GM23338 (cell line): ENCODE data around the gene JAG1.

ENCODE experiments used
- CREB1 ChIP-seq: fragments of 250-450 bp; sonication (Bioruptor Pico); IDR thresholded peaks from 2 replicates; pipeline ENCODE4 v1.5.0; 2020; ENCODE audit warnings: low read depth, mild to moderate bottlenecking, moderate library complexity
- EZH2 ChIP-seq: fragments of 200-600 bp; sonication (generic); IDR thresholded peaks from one replicate; pipeline ENCODE4 v1.8.0; 2017; ENCODE audit warnings: antibody characterized with exemption, mild to moderate bottlenecking, low read depth; ENCODE audit not compliant: unreplicated experiment
- EZH2phosphoT487 ChIP-seq: fragments of 200-600 bp; sonication (generic); IDR thresholded peaks from one replicate; pipeline ENCODE4 v1.8.1; 2018; ENCODE audit warnings: antibody characterized with exemption; ENCODE audit not compliant: unreplicated experiment
- JUNB ChIP-seq: IDR thresholded peaks from one replicate; pipeline ENCODE4 v1.6.1; 2016; ENCODE audit warnings: antibody characterized with exemption; ENCODE audit not compliant: unreplicated experiment
- POLR2AphosphoS5 ChIP-seq: IDR thresholded peaks from 2 replicates; pipeline ENCODE4 v1.6.1; 2016; ENCODE audit warnings: antibody characterized with exemption, low read depth
- STAT1 ChIP-seq: IDR thresholded peaks from one replicate; pipeline ENCODE4 v1.6.1; 2016; ENCODE audit warnings: antibody characterized with exemption; ENCODE audit not compliant: unreplicated experiment
- ZNF331 ChIP-seq: fragments of 250-450 bp; sonication (Bioruptor Pico); IDR thresholded peaks from 2 replicates; pipeline ENCODE4 v1.5.0; 2020; ENCODE audit warnings: low read depth, mild to moderate bottlenecking, moderate library complexity
- TF ChIP-seq, protein P1 (sequence below), 2 experiments: fragments of 200-600 bp in 1 of 2; sonication (generic) in 1 of 2; conservative IDR thresholded peaks; 2 replicates each; pipeline versions ENCODE4 v1.5.1 to v1.6.1; 2016 to 2017; ENCODE audit warnings: antibody characterized with exemption in 2 of 2, low read depth in 2 of 2, mild to moderate bottlenecking in 2 of 2, moderate library complexity in 1 of 2
- TF ChIP-seq, protein P2 (sequence below): IDR thresholded peaks from one replicate; pipeline ENCODE4 v1.6.1; 2018; ENCODE audit warnings: antibody characterized with exemption; ENCODE audit not compliant: unreplicated experiment

DNA sequence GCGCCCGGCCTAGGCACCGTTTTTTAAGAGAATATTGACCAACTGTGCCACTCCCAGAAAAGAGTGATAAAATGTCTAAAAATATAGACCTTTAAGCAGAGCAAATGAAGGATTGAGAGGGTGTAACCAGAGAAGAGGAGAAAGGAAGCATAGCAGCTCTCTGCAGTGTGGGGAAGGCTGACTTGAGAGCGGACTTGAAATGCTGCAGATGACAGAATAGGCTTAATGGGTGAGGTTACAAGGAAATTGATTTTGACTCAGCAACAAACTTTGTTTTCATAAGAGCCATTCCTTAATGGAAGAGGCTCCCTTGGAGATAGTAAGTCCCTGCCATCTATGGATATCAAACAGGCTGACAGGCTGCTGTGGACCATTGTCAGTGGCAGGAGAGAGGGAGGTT lies 7.7 kb upstream of the JAG1 start:
- TF ChIP-seq, protein P1, sequence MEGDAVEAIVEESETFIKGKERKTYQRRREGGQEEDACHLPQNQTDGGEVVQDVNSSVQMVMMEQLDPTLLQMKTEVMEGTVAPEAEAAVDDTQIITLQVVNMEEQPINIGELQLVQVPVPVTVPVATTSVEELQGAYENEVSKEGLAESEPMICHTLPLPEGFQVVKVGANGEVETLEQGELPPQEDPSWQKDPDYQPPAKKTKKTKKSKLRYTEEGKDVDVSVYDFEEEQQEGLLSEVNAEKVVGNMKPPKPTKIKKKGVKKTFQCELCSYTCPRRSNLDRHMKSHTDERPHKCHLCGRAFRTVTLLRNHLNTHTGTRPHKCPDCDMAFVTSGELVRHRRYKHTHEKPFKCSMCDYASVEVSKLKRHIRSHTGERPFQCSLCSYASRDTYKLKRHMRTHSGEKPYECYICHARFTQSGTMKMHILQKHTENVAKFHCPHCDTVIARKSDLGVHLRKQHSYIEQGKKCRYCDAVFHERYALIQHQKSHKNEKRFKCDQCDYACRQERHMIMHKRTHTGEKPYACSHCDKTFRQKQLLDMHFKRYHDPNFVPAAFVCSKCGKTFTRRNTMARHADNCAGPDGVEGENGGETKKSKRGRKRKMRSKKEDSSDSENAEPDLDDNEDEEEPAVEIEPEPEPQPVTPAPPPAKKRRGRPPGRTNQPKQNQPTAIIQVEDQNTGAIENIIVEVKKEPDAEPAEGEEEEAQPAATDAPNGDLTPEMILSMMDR (conservative IDR thresholded peaks at IDR 0.05; ENCODE audit: low read depth in 2 of 2), result no peak
- no peak for TF ChIP-seq STAT1
- TF ChIP-seq POLR2AphosphoS5, result no peak
- no peak for TF ChIP-seq EZH2phosphoT487
- no peak for TF ChIP-seq ZNF331 (CRISPR knock-in tag)
- TF ChIP-seq, protein P2, sequence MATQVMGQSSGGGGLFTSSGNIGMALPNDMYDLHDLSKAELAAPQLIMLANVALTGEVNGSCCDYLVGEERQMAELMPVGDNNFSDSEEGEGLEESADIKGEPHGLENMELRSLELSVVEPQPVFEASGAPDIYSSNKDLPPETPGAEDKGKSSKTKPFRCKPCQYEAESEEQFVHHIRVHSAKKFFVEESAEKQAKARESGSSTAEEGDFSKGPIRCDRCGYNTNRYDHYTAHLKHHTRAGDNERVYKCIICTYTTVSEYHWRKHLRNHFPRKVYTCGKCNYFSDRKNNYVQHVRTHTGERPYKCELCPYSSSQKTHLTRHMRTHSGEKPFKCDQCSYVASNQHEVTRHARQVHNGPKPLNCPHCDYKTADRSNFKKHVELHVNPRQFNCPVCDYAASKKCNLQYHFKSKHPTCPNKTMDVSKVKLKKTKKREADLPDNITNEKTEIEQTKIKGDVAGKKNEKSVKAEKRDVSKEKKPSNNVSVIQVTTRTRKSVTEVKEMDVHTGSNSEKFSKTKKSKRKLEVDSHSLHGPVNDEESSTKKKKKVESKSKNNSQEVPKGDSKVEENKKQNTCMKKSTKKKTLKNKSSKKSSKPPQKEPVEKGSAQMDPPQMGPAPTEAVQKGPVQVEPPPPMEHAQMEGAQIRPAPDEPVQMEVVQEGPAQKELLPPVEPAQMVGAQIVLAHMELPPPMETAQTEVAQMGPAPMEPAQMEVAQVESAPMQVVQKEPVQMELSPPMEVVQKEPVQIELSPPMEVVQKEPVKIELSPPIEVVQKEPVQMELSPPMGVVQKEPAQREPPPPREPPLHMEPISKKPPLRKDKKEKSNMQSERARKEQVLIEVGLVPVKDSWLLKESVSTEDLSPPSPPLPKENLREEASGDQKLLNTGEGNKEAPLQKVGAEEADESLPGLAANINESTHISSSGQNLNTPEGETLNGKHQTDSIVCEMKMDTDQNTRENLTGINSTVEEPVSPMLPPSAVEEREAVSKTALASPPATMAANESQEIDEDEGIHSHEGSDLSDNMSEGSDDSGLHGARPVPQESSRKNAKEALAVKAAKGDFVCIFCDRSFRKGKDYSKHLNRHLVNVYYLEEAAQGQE, result no peak
- no peak for TF ChIP-seq JUNB
- no peak for TF ChIP-seq EZH2
- TF ChIP-seq CREB1 (CRISPR knock-in tag), result no peak
